Measurements from ENCODE around the gene NDUFB7.

The NDUFB7 gene

DNA sequence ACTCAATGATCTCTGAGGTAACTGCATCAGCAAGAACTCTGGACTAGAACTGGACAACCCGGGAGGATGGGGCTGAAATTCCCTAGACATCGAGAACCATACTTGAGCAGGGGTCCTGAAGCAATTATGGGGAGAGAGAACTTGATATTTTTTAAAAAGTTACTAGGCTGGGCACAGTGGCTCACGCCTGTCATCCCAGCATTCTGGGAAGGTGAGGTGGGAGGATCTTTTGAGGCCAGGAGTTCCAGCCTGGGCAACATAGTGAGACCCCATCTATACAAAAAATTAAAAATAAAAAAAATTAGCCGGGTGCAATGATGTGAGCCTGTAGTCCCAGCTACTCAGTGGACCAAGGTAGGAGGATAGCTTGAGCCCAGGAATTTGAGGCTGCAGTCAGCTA is 51.3 kb downstream of the NDUFB7 start:
- no peak for DNase-seq (ENCODE audit: low read depth)

DNA sequence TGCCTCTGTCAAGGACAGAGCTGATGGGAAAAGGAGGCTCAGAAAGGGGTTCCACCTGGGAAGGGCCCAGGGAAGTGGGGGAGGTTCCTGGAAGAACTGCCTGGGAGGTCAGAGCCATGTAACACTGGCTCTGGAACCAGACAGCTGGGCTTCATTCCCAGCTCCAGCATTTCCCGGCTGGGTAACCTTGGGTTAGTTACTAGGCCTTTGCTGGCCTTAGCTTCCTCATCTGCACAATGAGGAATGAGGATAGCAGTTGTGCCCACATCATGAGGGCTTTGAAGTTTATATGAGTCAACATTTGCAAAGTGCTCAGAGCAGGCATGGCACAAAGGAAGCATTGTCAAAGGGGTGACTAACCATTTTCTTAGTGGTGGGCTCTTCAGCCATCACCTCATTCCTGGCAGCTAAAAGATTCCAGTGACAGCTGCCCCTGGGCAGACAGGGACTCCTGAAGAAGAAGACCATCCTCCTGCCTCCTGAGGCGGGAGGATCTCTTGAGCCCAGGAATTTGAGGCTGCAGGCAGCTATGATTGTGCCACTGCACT is 51.9 kb downstream of the NDUFB7 start:
- DNase-seq (ENCODE audit: low read depth) = peak; percentile 58

DNA sequence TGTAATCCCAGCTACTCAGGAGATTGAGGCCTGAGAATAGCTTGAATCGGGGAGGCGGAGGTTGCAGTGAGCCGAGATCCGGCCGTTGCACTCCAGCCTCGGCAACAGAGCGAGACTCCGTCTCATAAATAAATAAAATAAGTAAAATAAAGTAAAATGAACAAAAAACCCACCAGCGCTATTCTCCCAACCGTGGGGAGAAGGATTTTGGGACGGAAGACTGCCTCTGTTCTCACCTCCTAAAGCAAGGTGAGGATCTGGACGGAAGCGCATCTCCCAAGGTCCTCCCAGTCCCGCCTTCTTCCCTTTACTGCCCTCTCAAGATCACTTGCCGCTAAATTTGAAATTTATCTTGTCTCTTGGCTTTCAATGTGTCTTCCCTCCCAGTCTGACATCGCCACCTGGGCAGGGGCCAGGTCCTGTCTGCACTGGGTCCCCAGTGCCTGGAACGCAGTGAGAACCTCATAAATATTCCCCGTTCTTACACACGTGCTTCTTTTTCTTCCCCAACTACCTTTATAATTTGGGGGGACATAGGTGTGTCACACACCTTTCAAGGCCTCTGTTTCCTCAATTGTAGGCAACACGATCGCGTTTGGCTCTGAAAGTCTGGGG is 52.5 kb downstream of the NDUFB7 start:
- DNase-seq (ENCODE audit: low read depth) = no peak

DNA sequence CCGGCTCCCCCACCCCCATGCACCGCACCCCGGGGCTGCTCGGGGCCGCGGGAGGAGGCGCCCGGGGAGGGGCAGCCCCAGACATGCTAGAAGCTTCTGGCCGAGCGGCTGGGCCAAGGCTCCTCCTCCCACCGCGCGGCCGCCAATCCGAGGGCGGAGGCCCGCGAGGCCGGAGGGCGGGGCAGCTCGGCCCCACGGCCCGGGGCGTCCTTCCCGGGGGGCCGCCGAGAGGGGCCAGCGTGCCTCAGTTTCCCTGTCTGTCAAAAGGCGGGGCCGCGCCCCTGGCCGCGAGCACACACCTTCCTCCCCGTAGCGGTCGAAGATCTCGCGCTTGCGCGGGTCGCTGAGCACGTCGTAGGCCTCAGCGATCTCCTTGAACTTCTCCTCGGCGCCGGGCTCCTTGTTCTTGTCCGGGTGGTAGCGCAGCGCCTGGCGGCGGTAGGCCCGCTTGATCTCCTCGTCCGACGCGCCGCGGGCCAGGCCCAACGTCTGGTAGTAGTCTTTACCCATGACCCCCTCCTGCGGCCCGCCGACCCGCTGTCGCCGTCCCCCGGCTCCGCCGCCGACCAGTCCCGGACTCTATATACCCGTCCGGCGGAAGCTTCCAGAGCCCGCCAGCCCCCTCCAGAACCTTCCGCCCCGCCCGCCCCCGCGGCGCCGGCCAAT is 53.9 kb downstream of the NDUFB7 start, which contains the start of gene DNAJB1:
DNAJB1 (minus strand) TSS at position 558 of the 666 bp plus-strand sequence; CDS start at position 510, 48 bp downstream.
- peak; percentile 67 for DNase-seq (ENCODE audit: low read depth)

DNA sequence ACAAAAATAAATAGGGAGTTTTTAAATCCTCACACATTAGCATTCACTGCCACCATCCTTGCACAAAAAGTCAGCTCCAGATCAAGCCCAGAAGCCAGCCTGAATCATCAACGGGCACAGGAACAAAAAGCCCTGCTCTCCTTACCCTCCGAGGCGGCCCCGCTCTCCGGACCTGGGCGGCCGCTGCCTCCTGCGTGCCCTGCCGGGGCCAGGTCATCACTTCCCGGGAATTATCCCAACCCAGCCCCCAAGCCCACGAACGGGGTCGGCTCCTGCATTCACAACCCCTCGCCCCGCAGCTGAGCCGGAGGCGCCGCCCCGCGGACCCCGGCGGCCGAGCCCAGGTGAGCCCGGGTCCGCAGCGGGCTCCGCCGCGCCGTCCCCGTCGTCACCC is 54.4 kb downstream of the NDUFB7 start:
- no peak for DNase-seq (ENCODE audit: low read depth)

DNA sequence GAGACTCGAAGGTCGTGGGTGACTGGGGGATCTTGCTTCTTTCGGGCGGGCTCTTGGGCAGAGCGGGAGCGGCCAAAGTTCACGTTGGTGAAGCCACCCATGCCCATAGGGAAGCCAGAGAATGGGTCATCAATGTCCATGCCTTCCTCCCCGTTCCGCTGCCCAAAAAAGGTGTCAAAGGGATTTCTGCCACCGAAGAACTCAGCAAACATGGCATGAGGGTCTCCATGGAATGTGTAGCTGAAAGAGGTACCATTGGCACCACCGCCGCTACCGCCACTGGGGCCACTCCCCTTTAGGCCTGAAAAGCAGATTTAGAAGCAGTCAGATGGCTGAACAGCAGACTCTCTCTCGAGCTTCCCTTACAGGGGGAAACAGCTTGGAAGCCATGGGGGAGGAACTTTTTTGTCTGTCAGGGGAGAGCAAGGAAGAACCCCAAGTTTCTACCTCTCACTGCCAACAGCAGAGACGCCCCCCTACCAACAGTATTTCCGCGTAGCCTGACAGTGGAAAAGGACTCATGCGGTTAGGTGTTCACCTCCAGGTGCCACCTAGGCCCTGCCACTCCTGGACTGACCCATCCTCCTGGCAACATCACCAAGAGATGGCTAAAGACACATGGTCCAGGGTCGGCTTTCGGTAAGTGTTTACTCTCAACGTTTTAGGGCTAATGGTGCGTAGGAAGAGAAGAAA is 55.0 kb downstream of the NDUFB7 start:
- no peak for DNase-seq (ENCODE audit: low read depth)

All from amniotic epithelial cell (primary cell).